GM23248 (cell line): ENCODE data around the gene ATG2B.

Experiments used
- EZH2 ChIP-seq: fragments of 200-600 bp; sonication (generic); IDR thresholded peaks from 2 replicates; pipeline ENCODE4 v1.6.1; 2018; ENCODE audit warnings: antibody characterized with exemption, mild to moderate bottlenecking; ENCODE audit not compliant: insufficient read depth, poor library complexity, severe bottlenecking
- EZH2phosphoT487 ChIP-seq: fragments of 200-600 bp; sonication (generic); IDR thresholded peaks from 2 replicates; pipeline ENCODE4 v1.6.1; 2018; ENCODE audit warnings: antibody characterized with exemption, moderate library complexity, mild to moderate bottlenecking, low read depth; ENCODE audit not compliant: insufficient read depth

GRCh38 chr14:96380735-96381134 lies 17.6 kb upstream of the ATG2B start:
- TF ChIP-seq EZH2phosphoT487, result no peak
- TF ChIP-seq EZH2, result no peak
